Liver (tissue), 9 donors: ENCODE measurements around the gene ZSCAN10. TPM values are rescaled to one million over a fixed set of nuclear protein-coding genes. Genes with fewer than 3 reads are reported as not detected.
"Not testable (repeated sequence)": the region's sequence is repeated elsewhere in the genome, so short reads cannot be mapped to it uniquely, and the experiment has no call there.

Source experiments
- DNase-seq: peaks from one replicate; pipeline ENCODE4 v3.0.0-alpha.2; 2017; ENCODE audit warnings: low spot score
- H3K27ac ChIP-seq, 2 donors: one replicate each; pipeline ENCODE4 v1.7.0; 2013; ENCODE audit warnings: inconsistent platforms in 2 of 2, low read length in 2 of 2, control low read depth in 1 of 2, low read depth in 1 of 2, mild to moderate bottlenecking in 1 of 2
- H3K27me3 ChIP-seq, 4 donors: one replicate each; pipeline versions ENCODE4 v1.6.1 to v1.7.0; 2013; ENCODE audit warnings: low read length in 3 of 4, inconsistent platforms in 1 of 4, mild to moderate bottlenecking in 1 of 4, moderate library complexity in 1 of 4; ENCODE audit not compliant: control insufficient read depth in 4 of 4, insufficient read depth in 4 of 4
- H3K36me3 ChIP-seq, 4 donors: one replicate each; pipeline versions ENCODE4 v1.6.1 to v1.7.0; 2013; ENCODE audit warnings: low read length in 3 of 4, mild to moderate bottlenecking in 3 of 4, low read depth in 1 of 4, moderate library complexity in 1 of 4; ENCODE audit not compliant: control insufficient read depth in 4 of 4, insufficient read depth in 3 of 4
- H3K4me1 ChIP-seq, 4 donors: one replicate each; pipeline versions ENCODE4 v1.6.1 to v1.7.0; 2013; ENCODE audit warnings: low read length in 3 of 4, mild to moderate bottlenecking in 3 of 4, moderate library complexity in 1 of 4; ENCODE audit not compliant: control insufficient read depth in 4 of 4, insufficient read depth in 4 of 4
- H3K4me3 ChIP-seq, 3 donors: one replicate each; pipeline versions ENCODE4 v1.6.1 to v1.7.0; 2013; ENCODE audit warnings: low read length in 3 of 3, control low read depth in 1 of 3, low read depth in 1 of 3, mild to moderate bottlenecking in 1 of 3
- H3K9ac ChIP-seq, 2 donors: one replicate each; pipeline ENCODE4 v1.7.0; 2013; ENCODE audit warnings: low read length in 2 of 2, mild to moderate bottlenecking in 2 of 2, moderate library complexity in 2 of 2, control low read depth in 1 of 2, low read depth in 1 of 2
- H3K9me3 ChIP-seq, 4 donors: one replicate each; pipeline versions ENCODE4 v1.6.1 to v1.7.0; 2013; ENCODE audit warnings: low read length in 3 of 4; ENCODE audit not compliant: control insufficient read depth in 4 of 4
- EGR1 ChIP-seq, 2 donors: IDR thresholded peaks; 2 replicates each; pipeline ENCODE4 v1.6.1; 2016 to 2018; ENCODE audit warnings: antibody characterized with exemption in 2 of 2, low read depth in 2 of 2
- FOXA1 ChIP-seq: IDR thresholded peaks from 2 replicates; pipeline ENCODE4 v1.6.1; 2016; ENCODE audit warnings: antibody characterized with exemption
- FOXA2 ChIP-seq: IDR thresholded peaks from 2 replicates; pipeline ENCODE4 v1.6.1; 2016; ENCODE audit warnings: antibody characterized with exemption
- GABPA ChIP-seq, 2 donors: IDR thresholded peaks in 1 of 2; conservative IDR thresholded peaks in 1 of 2; 2 replicates each; pipeline ENCODE4 v1.6.1; 2016; ENCODE audit warnings: antibody characterized with exemption in 2 of 2, mild to moderate bottlenecking in 1 of 2, moderate library complexity in 1 of 2
- HNF4A ChIP-seq, 2 donors: conservative IDR thresholded peaks; 2 replicates each; pipeline ENCODE4 v1.6.1; 2016; ENCODE audit warnings: antibody characterized with exemption in 2 of 2, mild to moderate bottlenecking in 2 of 2
- JUND ChIP-seq, 2 donors: IDR thresholded peaks; 2 replicates each; pipeline ENCODE4 v1.6.1; 2016; ENCODE audit warnings: antibody characterized with exemption in 2 of 2
- MAX ChIP-seq: IDR thresholded peaks from 2 replicates; pipeline ENCODE4 v1.6.1; 2016; ENCODE audit warnings: antibody characterized with exemption
- NR2F2 ChIP-seq: IDR thresholded peaks from 2 replicates; pipeline ENCODE4 v1.6.1; 2016; ENCODE audit warnings: antibody characterized with exemption
- RAD21 ChIP-seq, 2 donors: IDR thresholded peaks; 2 replicates each; pipeline ENCODE4 v1.6.1; 2016; ENCODE audit warnings: antibody characterized with exemption in 2 of 2, mild to moderate bottlenecking in 2 of 2
- RXRA ChIP-seq, 2 donors: IDR thresholded peaks; 2 replicates each; pipeline ENCODE4 v1.6.1; 2017 to 2018; ENCODE audit warnings: antibody characterized with exemption in 2 of 2, mild to moderate bottlenecking in 1 of 2
- SP1 ChIP-seq: IDR thresholded peaks from 2 replicates; pipeline ENCODE4 v1.6.1; 2018; ENCODE audit warnings: antibody characterized with exemption, mild to moderate bottlenecking
- TAF1 ChIP-seq: conservative IDR thresholded peaks from 2 replicates; pipeline ENCODE4 v1.6.1; 2016; ENCODE audit warnings: antibody characterized with exemption, mild to moderate bottlenecking
- YY1 ChIP-seq: IDR thresholded peaks from 2 replicates; pipeline ENCODE4 v1.6.1; 2016; ENCODE audit warnings: antibody characterized with exemption, mild to moderate bottlenecking
- WGBS: extraction: QIAGEN DNeasy Blood & Tissue Kit; methylation state at CpG from one replicate; pipeline ENCODE4 v1.1.7; 2013; 5-methylcytosine and 5-hydroxymethylcytosine counted together
- polyA plus RNA-seq, 2 donors: library from polyadenylated mRNA; stranded (reverse) in 1 of 2; unstranded in 1 of 2; fragments of 200-250 nt in 1 of 2; fragments of >200 nt in 1 of 2; fragmentation: Nextera tagmentation in 1 of 2; extraction: Ambion mirVana in 1 of 2; gene quantifications; one replicate each; pipeline versions ENCODE4 v1.2.1 to v1.2.3, GENCODE V29; 2013 to 2015
- total RNA-seq, 2 donors: library from RNA; depleted of rRNA; stranded (reverse); fragments of >200 nt; gene quantifications; one replicate each; pipeline ENCODE4 v1.2.3, GENCODE V29; 2014
- TF ChIP-seq, protein P1 (sequence below): IDR thresholded peaks from 2 replicates; pipeline ENCODE4 v1.6.1; 2016; ENCODE audit warnings: antibody characterized with exemption, mild to moderate bottlenecking
- TF ChIP-seq, protein P2 (sequence below): fragments of 150-350 bp; IDR thresholded peaks from 2 replicates; pipeline ENCODE4 v1.5.1; 2017; ENCODE audit warnings: improper control_type of control experiment, low read depth, low read length; ENCODE audit not compliant: missing input control
- donor health status: healthy.
- donor health status: healthy.
- donor health status: healthy.
- donor health status: healthy.
- donor health status: healthy.

Gene ZSCAN10
- total and polyA plus RNA-seq, 4 donors: not detected

- TF ChIP-seq, protein P1, sequence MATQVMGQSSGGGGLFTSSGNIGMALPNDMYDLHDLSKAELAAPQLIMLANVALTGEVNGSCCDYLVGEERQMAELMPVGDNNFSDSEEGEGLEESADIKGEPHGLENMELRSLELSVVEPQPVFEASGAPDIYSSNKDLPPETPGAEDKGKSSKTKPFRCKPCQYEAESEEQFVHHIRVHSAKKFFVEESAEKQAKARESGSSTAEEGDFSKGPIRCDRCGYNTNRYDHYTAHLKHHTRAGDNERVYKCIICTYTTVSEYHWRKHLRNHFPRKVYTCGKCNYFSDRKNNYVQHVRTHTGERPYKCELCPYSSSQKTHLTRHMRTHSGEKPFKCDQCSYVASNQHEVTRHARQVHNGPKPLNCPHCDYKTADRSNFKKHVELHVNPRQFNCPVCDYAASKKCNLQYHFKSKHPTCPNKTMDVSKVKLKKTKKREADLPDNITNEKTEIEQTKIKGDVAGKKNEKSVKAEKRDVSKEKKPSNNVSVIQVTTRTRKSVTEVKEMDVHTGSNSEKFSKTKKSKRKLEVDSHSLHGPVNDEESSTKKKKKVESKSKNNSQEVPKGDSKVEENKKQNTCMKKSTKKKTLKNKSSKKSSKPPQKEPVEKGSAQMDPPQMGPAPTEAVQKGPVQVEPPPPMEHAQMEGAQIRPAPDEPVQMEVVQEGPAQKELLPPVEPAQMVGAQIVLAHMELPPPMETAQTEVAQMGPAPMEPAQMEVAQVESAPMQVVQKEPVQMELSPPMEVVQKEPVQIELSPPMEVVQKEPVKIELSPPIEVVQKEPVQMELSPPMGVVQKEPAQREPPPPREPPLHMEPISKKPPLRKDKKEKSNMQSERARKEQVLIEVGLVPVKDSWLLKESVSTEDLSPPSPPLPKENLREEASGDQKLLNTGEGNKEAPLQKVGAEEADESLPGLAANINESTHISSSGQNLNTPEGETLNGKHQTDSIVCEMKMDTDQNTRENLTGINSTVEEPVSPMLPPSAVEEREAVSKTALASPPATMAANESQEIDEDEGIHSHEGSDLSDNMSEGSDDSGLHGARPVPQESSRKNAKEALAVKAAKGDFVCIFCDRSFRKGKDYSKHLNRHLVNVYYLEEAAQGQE: no peak
- no peak for TF ChIP-seq NR2F2
These were observed 25.6 kb downstream of the ZSCAN10 start (continued) for GRCh38 chr16:3073448-3073847.

- H3K27ac ChIP-seq: not testable (repeated sequence)
- peaks cover 0 to 11% (median 4%) of the 10 kb centered on the region in 4 donors for H3K4me1 ChIP-seq
These were observed 26.4 kb downstream of the ZSCAN10 start for GRCh38 chr16:3072576-3073263.

DNA sequence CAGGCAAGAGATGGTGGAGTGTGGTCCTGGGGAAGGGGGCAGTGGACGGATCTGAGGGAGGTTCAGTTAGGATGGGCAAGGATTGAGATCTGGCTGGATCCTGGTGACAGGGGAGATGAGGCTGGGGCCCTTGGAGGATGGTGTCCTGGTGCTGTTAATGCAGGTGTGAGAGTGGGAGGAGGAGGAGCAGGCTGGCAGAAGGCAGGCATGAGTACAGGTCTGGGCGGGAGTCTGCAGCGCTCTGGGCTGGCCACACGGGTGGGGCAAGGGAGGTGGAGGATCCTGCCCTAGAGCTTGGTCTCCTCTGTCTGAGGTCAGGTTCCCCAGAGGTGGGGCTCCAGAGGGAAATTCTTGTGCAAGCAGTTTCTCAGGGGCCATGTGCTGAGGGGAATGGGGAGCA is 26.9 kb downstream of the ZSCAN10 start:
- peaks cover 0 to 11% (median 5%) of the 10 kb centered on the region in 4 donors for H3K4me1 ChIP-seq
- H3K27ac ChIP-seq, DNase-seq: not testable (repeated sequence)

More at GRCh38 chr16:3072576-3073263, 26.4 kb downstream of the ZSCAN10 start:
- H3K9me3 ChIP-seq, H3K27me3 ChIP-seq, H3K4me3 ChIP-seq, H3K36me3 ChIP-seq, H3K9ac ChIP-seq, DNase-seq: not testable (repeated sequence)
- 68% methylated on average over 17 of the region's 18 CpGs for WGBS

DNA sequence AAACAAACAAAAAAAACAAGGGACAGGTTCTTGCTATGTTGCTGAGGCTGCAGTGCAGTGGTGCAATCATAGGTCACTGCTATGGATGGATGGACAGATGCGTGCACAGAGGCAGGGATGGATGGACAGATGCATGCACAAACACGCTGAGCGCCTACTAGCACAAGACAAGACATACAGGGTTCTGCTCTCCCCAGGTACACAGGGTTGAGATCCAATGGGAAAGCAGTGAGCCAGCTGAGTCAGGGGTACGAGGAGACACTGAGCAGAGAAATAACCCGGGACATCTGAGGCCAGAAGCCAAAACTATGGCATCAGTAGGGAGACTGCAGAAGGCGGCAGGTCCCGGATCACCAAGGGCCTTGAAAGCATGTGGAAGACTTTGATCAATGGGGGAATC is 27.4 kb downstream of the ZSCAN10 start:
- 91% methylated on average over 7 of the region's 7 CpGs for WGBS
- H3K36me3 ChIP-seq: peaks cover 0 to 9% (median 3%) of the 10 kb centered on the region in 4 donors
- no peak for DNase-seq
- H3K27me3 ChIP-seq: no peaks in the 10 kb centered on the region
- no peaks in the 10 kb centered on the region for H3K9me3 ChIP-seq
- H3K4me3 ChIP-seq: no peak overlapping the region
- H3K9ac ChIP-seq: no peak overlapping the region
- H3K27ac ChIP-seq: no peak overlapping the region
- H3K4me1 ChIP-seq: peaks cover 0 to 11% (median 5%) of the 10 kb centered on the region in 4 donors
- TF ChIP-seq GABPA (IDR thresholded peaks at IDR 0.05 in 1 of 2, conservative IDR thresholded peaks at IDR 0.05 in 1 of 2) (no peak), FOXA2 (no peak), YY1 (no peak), TAF1 (no peak), RAD21 (IDR thresholded peaks at IDR 0.05) (no peak), JUND (IDR thresholded peaks at IDR 0.05) (no peak), NR2F2 (no peak), FOXA1 (no peak), RXRA (IDR thresholded peaks at IDR 0.05) (no peak), SP1 (no peak), MAX (no peak), EGR1 (IDR thresholded peaks at IDR 0.05; ENCODE audit: low read depth in 2 of 2) (no peak), HNF4A (conservative IDR thresholded peaks at IDR 0.05) (no peak)
- TF ChIP-seq, protein P1: no peak
- TF ChIP-seq, protein P2, sequence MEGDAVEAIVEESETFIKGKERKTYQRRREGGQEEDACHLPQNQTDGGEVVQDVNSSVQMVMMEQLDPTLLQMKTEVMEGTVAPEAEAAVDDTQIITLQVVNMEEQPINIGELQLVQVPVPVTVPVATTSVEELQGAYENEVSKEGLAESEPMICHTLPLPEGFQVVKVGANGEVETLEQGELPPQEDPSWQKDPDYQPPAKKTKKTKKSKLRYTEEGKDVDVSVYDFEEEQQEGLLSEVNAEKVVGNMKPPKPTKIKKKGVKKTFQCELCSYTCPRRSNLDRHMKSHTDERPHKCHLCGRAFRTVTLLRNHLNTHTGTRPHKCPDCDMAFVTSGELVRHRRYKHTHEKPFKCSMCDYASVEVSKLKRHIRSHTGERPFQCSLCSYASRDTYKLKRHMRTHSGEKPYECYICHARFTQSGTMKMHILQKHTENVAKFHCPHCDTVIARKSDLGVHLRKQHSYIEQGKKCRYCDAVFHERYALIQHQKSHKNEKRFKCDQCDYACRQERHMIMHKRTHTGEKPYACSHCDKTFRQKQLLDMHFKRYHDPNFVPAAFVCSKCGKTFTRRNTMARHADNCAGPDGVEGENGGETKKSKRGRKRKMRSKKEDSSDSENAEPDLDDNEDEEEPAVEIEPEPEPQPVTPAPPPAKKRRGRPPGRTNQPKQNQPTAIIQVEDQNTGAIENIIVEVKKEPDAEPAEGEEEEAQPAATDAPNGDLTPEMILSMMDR: no peak

More for the DNA sequence above, 26.9 kb downstream of the ZSCAN10 start:
- not testable (repeated sequence) for H3K27me3 ChIP-seq, H3K36me3 ChIP-seq, H3K9ac ChIP-seq, H3K9me3 ChIP-seq, H3K4me3 ChIP-seq
- WGBS: 59% methylated on average over 3 of the region's 4 CpGs
